KMS-11 (cell line): ENCODE data around the gene CLTCL1.

Experiments
- H2AFZ ChIP-seq: fragments of 200-600 bp; sonication (generic); 2 replicates; pipeline ENCODE4 v1.6.1; 2016; ENCODE audit warnings: antibody characterized with exemption, mixed run types, low read depth
- H3K27ac ChIP-seq: fragments of 200-600 bp; sonication (generic); 2 replicates; pipeline ENCODE4 v1.6.1; 2016; ENCODE audit warnings: mild to moderate bottlenecking, mixed run types
- H3K27me3 ChIP-seq: fragments of 200-600 bp; sonication (generic); 2 replicates; pipeline ENCODE4 v1.6.1; 2017; ENCODE audit warnings: mild to moderate bottlenecking, low read depth, mixed run types, moderate library complexity; ENCODE audit not compliant: insufficient read depth
- H3K36me3 ChIP-seq: fragments of 200-600 bp; sonication (generic); 2 replicates; pipeline ENCODE4 v1.6.1; 2017; ENCODE audit warnings: mild to moderate bottlenecking, mixed run types; ENCODE audit not compliant: insufficient read depth
- H3K4me1 ChIP-seq: fragments of 200-600 bp; sonication (generic); 2 replicates; pipeline ENCODE4 v1.6.1; 2016; ENCODE audit warnings: mild to moderate bottlenecking, low read depth, mixed run types; ENCODE audit not compliant: poor library complexity, severe bottlenecking
- H3K4me2 ChIP-seq: fragments of 200-600 bp; sonication (generic); 2 replicates; pipeline ENCODE4 v1.7.0; 2016; ENCODE audit warnings: mild to moderate bottlenecking, mixed run types
- H3K4me3 ChIP-seq: fragments of 200-600 bp; sonication (generic); IDR thresholded peaks from 2 replicates; pipeline ENCODE4 v1.6.1; 2017; ENCODE audit warnings: low read depth, low read length, mixed read lengths; ENCODE audit not compliant: insufficient read depth
- H3K79me2 ChIP-seq: fragments of 200-600 bp; sonication (generic); 2 replicates; pipeline ENCODE4 v1.6.1; 2016; ENCODE audit warnings: low read depth, mixed run types; ENCODE audit not compliant: insufficient read depth
- H3K9ac ChIP-seq: fragments of 200-600 bp; sonication (generic); 2 replicates; pipeline ENCODE4 v1.6.1; 2016; ENCODE audit warnings: mild to moderate bottlenecking, mixed run types
- H4K20me1 ChIP-seq: fragments of 200-600 bp; sonication (generic); 2 replicates; pipeline ENCODE4 v1.6.1; 2016; ENCODE audit warnings: mild to moderate bottlenecking, mixed run types; ENCODE audit not compliant: insufficient read depth
- CTCF ChIP-seq: fragments of 200-600 bp; sonication (generic); conservative IDR thresholded peaks from 2 replicates; pipeline ENCODE4 v1.6.1; 2017; ENCODE audit warnings: low read depth, mild to moderate bottlenecking, antibody characterized with exemption, low read length, moderate library complexity, mixed read lengths

The CLTCL1 gene

DNA sequence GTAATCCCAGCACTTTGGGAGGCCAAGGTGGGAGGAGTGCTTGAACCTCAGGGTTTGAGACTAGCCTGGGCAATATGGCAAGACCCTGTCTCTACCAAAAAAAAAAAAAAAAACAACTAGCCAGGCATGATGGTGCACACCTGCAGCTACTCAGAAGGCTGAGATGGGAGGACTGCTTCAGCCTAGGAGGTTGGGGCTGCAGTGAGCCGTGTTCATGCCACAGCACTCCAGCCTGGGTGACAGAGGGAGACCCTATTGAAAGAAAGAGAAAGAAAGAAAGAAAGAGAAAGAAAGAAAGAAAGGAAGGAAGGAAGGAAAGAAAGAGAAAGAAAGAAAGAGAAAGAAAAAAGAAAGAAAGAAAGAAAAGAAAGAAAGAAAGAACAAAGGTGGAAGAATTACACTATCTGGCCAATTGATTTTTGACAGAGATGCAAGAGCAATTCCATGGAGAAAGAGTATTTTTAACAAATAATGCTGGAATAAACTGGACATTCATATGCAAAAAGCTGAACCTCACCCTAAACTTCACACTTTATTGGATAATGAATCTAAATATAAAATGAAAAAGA lies 79.1 kb downstream of the CLTCL1 start:
- H3K4me1 ChIP-seq, result no peaks in the 10 kb centered on the region
- no peak overlapping the region for H2AFZ ChIP-seq
- no peaks in the 10 kb centered on the region for H3K36me3 ChIP-seq
- H3K27ac ChIP-seq, result no peak overlapping the region
- no peak overlapping the region for H3K4me2 ChIP-seq
- H4K20me1 ChIP-seq, result no peaks in the 10 kb centered on the region
- no peaks in the 10 kb centered on the region for H3K79me2 ChIP-seq
- H3K27me3 ChIP-seq, result no peaks in the 10 kb centered on the region
- no peak overlapping the region for H3K9ac ChIP-seq
- no peak for TF ChIP-seq CTCF
- H3K4me3 ChIP-seq, result no peak overlapping the region

DNA sequence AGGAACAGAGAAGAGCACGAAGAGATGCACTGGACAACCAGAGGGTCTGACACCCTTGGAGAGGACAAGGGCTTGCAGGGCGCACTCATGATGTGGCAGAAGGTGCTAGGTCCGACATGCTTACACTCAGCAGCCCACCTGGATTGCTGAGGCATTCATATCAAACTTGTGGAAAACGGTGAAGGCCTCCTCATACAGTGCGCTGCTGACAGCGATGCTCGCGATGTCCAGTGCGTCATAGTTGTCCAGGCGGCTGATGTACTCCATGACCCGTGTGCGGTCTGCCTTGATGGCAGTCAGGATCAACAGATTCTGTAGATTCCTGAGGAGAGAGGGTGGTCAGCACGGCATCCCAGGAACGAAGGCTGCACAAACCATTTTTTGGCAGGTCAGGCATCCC lies 81.3 kb downstream of the CLTCL1 start:
- Histone ChIP-seq H3K27me3 (no peaks in the 10 kb centered on the region), H3K4me1 (no peaks in the 10 kb centered on the region), H3K4me3 (no peak overlapping the region), H3K4me2 (no peak overlapping the region), H3K79me2 (no peaks in the 10 kb centered on the region), H2AFZ (no peak overlapping the region), H3K27ac (no peak overlapping the region), H4K20me1 (no peaks in the 10 kb centered on the region), H3K9ac (no peak overlapping the region), H3K36me3 (no peaks in the 10 kb centered on the region)
- no peak for TF ChIP-seq CTCF

DNA sequence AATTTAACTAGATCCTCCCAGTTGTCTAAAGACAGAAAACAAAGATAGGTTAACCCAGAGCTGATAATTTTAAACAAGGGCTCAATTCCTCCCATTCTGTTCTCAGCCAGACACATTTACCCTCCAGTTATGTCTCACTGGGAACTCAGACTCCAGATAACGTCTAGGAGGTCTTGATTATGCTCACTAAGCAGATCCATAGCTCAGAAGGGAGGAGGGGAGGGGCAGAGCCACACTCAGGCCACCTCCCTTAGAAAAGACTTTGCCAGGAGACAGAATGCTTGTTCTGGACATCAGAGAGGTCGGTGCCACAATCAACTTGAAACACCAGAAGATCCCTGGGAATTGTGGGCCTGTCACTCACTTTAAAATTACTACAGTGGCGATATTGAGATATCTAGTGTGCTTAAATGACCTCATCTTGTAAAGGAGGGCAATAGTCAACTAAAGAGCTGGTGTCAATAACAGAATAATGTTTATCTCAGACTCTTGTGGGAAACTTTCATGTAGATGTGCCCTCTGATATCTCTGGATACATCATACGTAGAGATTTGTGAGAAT lies 83.2 kb downstream of the CLTCL1 start:
- H3K27ac ChIP-seq, result no peak overlapping the region
- H3K27me3 ChIP-seq, result no peaks in the 10 kb centered on the region
- no peak for TF ChIP-seq CTCF
- H3K4me1 ChIP-seq, result no peaks in the 10 kb centered on the region
- H2AFZ ChIP-seq, result no peak overlapping the region
- no peak overlapping the region for H3K4me2 ChIP-seq
- H4K20me1 ChIP-seq, result no peaks in the 10 kb centered on the region
- H3K36me3 ChIP-seq, result no peaks in the 10 kb centered on the region
- no peaks in the 10 kb centered on the region for H3K79me2 ChIP-seq
- no peak overlapping the region for H3K9ac ChIP-seq
- no peak overlapping the region for H3K4me3 ChIP-seq

GRCh38 chr22:19207884-19208283 lies 83.6 kb downstream of the CLTCL1 start:
- H3K4me1 ChIP-seq, result no peaks in the 10 kb centered on the region
- H4K20me1 ChIP-seq, result no peaks in the 10 kb centered on the region
- no peak overlapping the region for H3K4me2 ChIP-seq
- H2AFZ ChIP-seq, result no peak overlapping the region
- no peak for TF ChIP-seq CTCF
- H3K4me3 ChIP-seq, result no peak overlapping the region
- H3K79me2 ChIP-seq, result no peaks in the 10 kb centered on the region
- H3K27me3 ChIP-seq, result no peaks in the 10 kb centered on the region
- H3K27ac ChIP-seq, result no peak overlapping the region
- H3K36me3 ChIP-seq, result no peaks in the 10 kb centered on the region
- H3K9ac ChIP-seq, result no peak overlapping the region
